Endothelial cell of umbilical vein (primary cell): ENCODE measurements around the gene ATP13A5. TPM values are rescaled to one million over a fixed set of nuclear protein-coding genes. Genes with fewer than 3 reads are reported as not detected.

ENCODE experiments used
- BruUV-seq: library from RNA; stranded (reverse); fragments of 400-500 nt; replicated peaks from 2 replicates; lab custom pipeline; 2021; lab: Mats Ljungman, UMichigan
- CTCF ChIA-PET: fragments of 300-600, 350-600 bp; sonication (Branson Sonifier 250); formaldehyde crosslinking; loops from one replicate; lab custom pipeline; 2021; ENCODE audit warnings: antibody characterized with exemption, inconsistent platforms; lab: Charles Lee
- POLR2A ChIA-PET: fragments of 300-600, 350-600 bp; sonication (Branson Sonifier 250); formaldehyde crosslinking; loops from one replicate; lab custom pipeline; 2021; ENCODE audit warnings: antibody characterized with exemption, inconsistent platforms; lab: Charles Lee
- DNase-seq: peaks from one replicate; pipeline ENCODE4 v3.0.0-alpha.2; 2011; ENCODE audit warnings: low read depth, low spot score
- FAIRE-seq: peaks from 2 replicates; lab custom pipeline; 2011; peaks lifted over from hg19 to GRCh38; lab: Jason Lieb, UNC
- H2AFZ ChIP-seq: 2 replicates; pipeline ENCODE4 v1.6.0; 2012; ENCODE audit warnings: low read depth, low read length, control low read depth, inconsistent platforms
- H3K27ac ChIP-seq: 2 replicates; pipeline ENCODE4 v1.5.1; 2011; ENCODE audit warnings: low read depth, mild to moderate bottlenecking, control low read depth, low read length, moderate library complexity; ENCODE audit not compliant: insufficient read depth
- H3K27me3 ChIP-seq, 2 experiments: 2 replicates each; pipeline versions ENCODE4 v1.6.0 to v1.6.1; 2011; ENCODE audit warnings: low read length in 2 of 2, mixed read lengths in 1 of 2; ENCODE audit not compliant: control insufficient read depth in 2 of 2, insufficient read depth in 2 of 2
- H3K36me3 ChIP-seq, 2 experiments: 2 replicates in 1 of 2; 3 replicates in 1 of 2; pipeline ENCODE4 v1.5.1; 2011; ENCODE audit warnings: low read length in 2 of 2, mild to moderate bottlenecking in 1 of 2, moderate library complexity in 1 of 2; ENCODE audit not compliant: control insufficient read depth in 2 of 2, insufficient read depth in 2 of 2; ENCODE audit errors: extremely low read depth in 1 of 2
- H3K4me1 ChIP-seq: 3 replicates; pipeline ENCODE4 v1.5.1; 2011; ENCODE audit warnings: mild to moderate bottlenecking, low read length; ENCODE audit not compliant: control insufficient read depth, insufficient read depth; ENCODE audit errors: extremely low read depth
- H3K4me2 ChIP-seq: 2 replicates; pipeline ENCODE4 v1.6.1; 2011; ENCODE audit warnings: low read length, control low read depth, mixed read lengths; ENCODE audit not compliant: insufficient read depth
- H3K4me3 ChIP-seq, 3 experiments: fragments of 200-600 bp in 1 of 3; sonication (generic), shearing (Covaris generic) in 1 of 3; replicated peaks in 1 of 3; 2 replicates each; pipeline ENCODE4 v1.5.1; 2011 to 2016; ENCODE audit warnings: control low read depth in 3 of 3, low read length in 3 of 3, mild to moderate bottlenecking in 2 of 3, inconsistent platforms in 1 of 3, low read depth in 1 of 3, moderate library complexity in 1 of 3; ENCODE audit not compliant: insufficient read depth in 1 of 3
- H3K79me2 ChIP-seq: 2 replicates; pipeline ENCODE4 v1.6.0; 2012; ENCODE audit warnings: low read length, inconsistent platforms; ENCODE audit not compliant: control insufficient read depth, insufficient read depth
- H3K9ac ChIP-seq: replicated peaks from 2 replicates; pipeline ENCODE3; 2011; ENCODE audit warnings: low read length, control low read depth; ENCODE audit not compliant: insufficient read depth; ENCODE audit errors: extremely low read depth
- H3K9me1 ChIP-seq: replicated peaks from 3 replicates; pipeline ENCODE4 v1.6.0; 2011; ENCODE audit warnings: mild to moderate bottlenecking, low read length; ENCODE audit not compliant: control insufficient read depth, insufficient read depth; ENCODE audit errors: extremely low read depth
- H3K9me3 ChIP-seq: replicated peaks from 2 replicates; pipeline ENCODE4 v1.5.1; 2012; ENCODE audit warnings: low read length, inconsistent platforms; ENCODE audit not compliant: control insufficient read depth, insufficient read depth
- H4K20me1 ChIP-seq: replicated peaks from 2 replicates; pipeline ENCODE3; 2011; ENCODE audit warnings: mild to moderate bottlenecking, low read length; ENCODE audit not compliant: control insufficient read depth, insufficient read depth; ENCODE audit errors: extremely low read depth
- CTCF ChIP-seq, 2 donors: IDR thresholded peaks; 1 replicate in 1 of 2; 2 replicates in 1 of 2; pipeline ENCODE4 v1.5.1; 2011; ENCODE audit warnings: low read length in 2 of 2, mild to moderate bottlenecking in 2 of 2, moderate library complexity in 2 of 2, control low read depth in 1 of 2, inconsistent platforms in 1 of 2, low read depth in 1 of 2; ENCODE audit not compliant: insufficient read depth in 1 of 2; ENCODE audit errors: extremely low read depth in 1 of 2
- EZH2 ChIP-seq: IDR thresholded peaks from 2 replicates; pipeline ENCODE4 v1.6.1; 2012; ENCODE audit warnings: borderline replicate concordance, low read depth, mild to moderate bottlenecking, moderate library complexity, low read length, inconsistent platforms; ENCODE audit not compliant: severe bottlenecking
- FOS ChIP-seq: IDR thresholded peaks from 2 replicates; pipeline ENCODE4 v1.6.1; 2011; ENCODE audit warnings: mild to moderate bottlenecking, low read length, moderate library complexity, borderline replicate concordance; ENCODE audit not compliant: insufficient read depth
- GATA2 ChIP-seq: IDR thresholded peaks from 2 replicates; pipeline ENCODE4 v1.7.0; 2011; ENCODE audit warnings: low read depth, mild to moderate bottlenecking, moderate library complexity, mixed read lengths, low read length; ENCODE audit not compliant: insufficient read length, insufficient read depth
- JUN ChIP-seq: IDR thresholded peaks from 2 replicates; pipeline ENCODE4 v1.6.1; 2011; ENCODE audit warnings: borderline replicate concordance, low read depth; ENCODE audit not compliant: insufficient read length, insufficient read depth
- MYC ChIP-seq: IDR thresholded peaks from one replicate; pipeline ENCODE4 v1.6.1; 2011; ENCODE audit warnings: mild to moderate bottlenecking, low read depth, low read length
- POLR2A ChIP-seq: IDR thresholded peaks from 2 replicates; pipeline ENCODE4 v1.6.1; 2012; ENCODE audit warnings: low read depth, mild to moderate bottlenecking, control low read depth, low read length
- POLR2AphosphoS5 ChIP-seq: IDR thresholded peaks from 2 replicates; pipeline ENCODE4 v1.6.1; 2012; ENCODE audit warnings: low read depth, mild to moderate bottlenecking, control low read depth, low read length, moderate library complexity; ENCODE audit not compliant: insufficient read depth
- dilution Hi-C: fragments of 300-500 bp; cut with MboI; formaldehyde crosslinking; loops from one replicate; pipeline ENCODE4 v1.15.0; 2019; ENCODE audit warnings: low sequenced_read_pairs; ENCODE audit not compliant: extremely low pct_ligation_motif_present
- intact Hi-C: fragments of 100-400 bp; cut with micrococcal nuclease; formaldehyde crosslinking; loops from one replicate; pipeline ENCODE4 v1.10.0; 2022
- polyA plus RNA-seq, 4 experiments: library from polyadenylated mRNA; depleted of rRNA in 3 of 4; stranded (reverse) in 3 of 4; unstranded in 1 of 4; fragments of >200 nt; gene quantifications; 2 replicates each; pipeline versions ENCODE4 v1.2.1 to v1.2.3, GENCODE V29; 2011 to 2012; ENCODE audit warnings: missing spikeins in 1 of 4
- total RNA-seq: library from RNA; stranded (reverse); gene quantifications from 2 replicates; pipeline ENCODE4 v1.2.3, GENCODE V29; 2021
- TF ChIP-seq, protein P1 (sequence below): IDR thresholded peaks from 2 replicates; pipeline ENCODE4 v1.6.1; 2011; ENCODE audit not compliant: insufficient read depth, insufficient read length

ATP13A5 gene
- total and polyA plus RNA-seq, 2 donors (not counting 3 experiments of a cell fraction or from before 2014, with no cell fraction given): not detected

DNA sequence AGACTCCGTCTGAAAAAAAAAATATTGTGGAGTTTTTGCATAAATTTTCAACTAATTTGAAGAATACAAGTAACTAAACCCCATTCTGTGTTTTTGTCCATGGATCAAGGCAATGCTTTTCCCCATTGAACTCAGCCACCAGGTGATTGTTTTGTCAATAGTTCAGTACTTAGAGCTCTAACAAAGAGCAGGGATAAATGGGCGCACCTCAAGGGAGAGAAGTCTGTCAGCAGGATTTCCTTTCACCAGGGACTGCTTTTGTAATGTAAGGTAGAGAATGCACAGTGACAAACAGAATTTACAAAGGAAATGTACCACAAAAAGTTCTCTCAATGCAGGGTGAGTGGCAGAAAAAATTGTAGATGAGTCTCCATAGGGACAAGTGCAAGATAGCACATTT is 10.8 kb upstream of the ATP13A5 start:
- dilution Hi-C loops: no loop called here
- BruUV-seq: no TSS peak
- Histone ChIP-seq H3K9me3 (no peaks in the 10 kb centered on the region), H3K27ac (no peak overlapping the region), H3K9ac (no peak overlapping the region), H3K27me3 (no peaks in the 10 kb centered on the region), H3K4me2 (no peak overlapping the region), H2AFZ (no peak overlapping the region), H4K20me1 (no peaks in the 10 kb centered on the region), H3K79me2 (no peaks in the 10 kb centered on the region), H3K9me1 (no peaks in the 10 kb centered on the region), H3K4me1 (no peaks in the 10 kb centered on the region), H3K36me3 (no peaks in the 10 kb centered on the region), H3K4me3 (no peak overlapping the region)
- ChIA-PET CTCF (no interaction called here), POLR2A (no interaction called here)
- intact Hi-C loops: no loop called here
- DNase-seq: no peak
- FAIRE-seq: no peak
- TF ChIP-seq, protein P1, sequence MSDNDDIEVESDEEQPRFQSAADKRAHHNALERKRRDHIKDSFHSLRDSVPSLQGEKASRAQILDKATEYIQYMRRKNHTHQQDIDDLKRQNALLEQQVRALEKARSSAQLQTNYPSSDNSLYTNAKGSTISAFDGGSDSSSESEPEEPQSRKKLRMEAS: no peak
- TF ChIP-seq JUN: no peak
- TF ChIP-seq POLR2AphosphoS5: no peak
- TF ChIP-seq MYC: no peak

GRCh38 chr3:193388361-193388760 is 9.8 kb upstream of the ATP13A5 start:
- dilution Hi-C loops: no loop called here
- ChIA-PET CTCF (no interaction called here), POLR2A (no interaction called here)
- H3K9ac ChIP-seq: no peak overlapping the region
- H3K4me2 ChIP-seq: no peak overlapping the region
- H3K9me1 ChIP-seq: no peaks in the 10 kb centered on the region
- intact Hi-C loops: no loop called here
- DNase-seq (no peak), FAIRE-seq (no peak)
- TF ChIP-seq CTCF (IDR thresholded peaks at IDR 0.05; ENCODE audit: extremely low read depth in 1 of 2, insufficient read depth in 1 of 2, low read depth in 1 of 2, low read length in 2 of 2) (no peak), POLR2A (no peak), EZH2 (no peak), FOS (no peak), POLR2AphosphoS5 (no peak), JUN (no peak), GATA2 (no peak), MYC (no peak)
- TF ChIP-seq, protein P1: no peak
- H2AFZ ChIP-seq: no peak overlapping the region
- no peaks in the 10 kb centered on the region for H4K20me1 ChIP-seq
- H3K36me3 ChIP-seq: no peaks in the 10 kb centered on the region
- H3K4me3 ChIP-seq: no peak overlapping the region
- no peaks in the 10 kb centered on the region for H3K9me3 ChIP-seq
- BruUV-seq: no TSS peak
- no peaks in the 10 kb centered on the region for H3K4me1 ChIP-seq
- no peak overlapping the region for H3K27ac ChIP-seq
- H3K27me3 ChIP-seq: no peaks in the 10 kb centered on the region
- no peaks in the 10 kb centered on the region for H3K79me2 ChIP-seq
